ENCODE data around the gene TOR3A.

GRCh38 chr1:179145521-179145920, 63.7 kb downstream of the TOR3A start:
- TF ChIP-seq POLR2A (IDR thresholded peaks at IDR 0.05; ENCODE audit: low read length) (no peak), RNF2 (IDR thresholded peaks at IDR 0.05; ENCODE audit: borderline replicate concordance, low read depth) (no peak)

All from A549 (cell line).